IMR-90 (cell line): ENCODE data around the gene MRAP. TPM values are rescaled to one million over a fixed set of nuclear protein-coding genes. Genes with fewer than 3 reads are reported as not detected.

Experiments
- ATAC-seq: fragments of 200-7000 bp; cut with Tn5 transposase; 2 replicates; pipeline ENCODE4 v1.9.1; 2020; ENCODE audit warnings: low read depth, mild to moderate bottlenecking, moderate library complexity
- BruUV-seq: library from RNA; stranded (reverse); fragments of 400-500 nt; replicated peaks from 2 replicates; lab custom pipeline; 2021; lab: Mats Ljungman, UMichigan
- CTCF ChIA-PET: fragments of 300-600 bp; formaldehyde crosslinking; extraction: SDS; loops from one replicate; lab custom pipeline; 2021; ENCODE audit warnings: antibody characterized with exemption; lab: Yijun Ruan, JAX
- POLR2A ChIA-PET: fragments of 300-600 bp; sonication (Branson Sonifier 250); formaldehyde crosslinking; loops from one replicate; lab custom pipeline; 2022; ENCODE audit warnings: antibody characterized with exemption; ENCODE audit not compliant: unreplicated experiment; lab: Charles Lee
- DNase-seq: peaks from one replicate; pipeline ENCODE4 v3.0.0; 2013
- H2AFZ ChIP-seq: replicated peaks from 2 replicates; pipeline ENCODE3; 2013; ENCODE audit warnings: low read length, mild to moderate bottlenecking; ENCODE audit not compliant: poor library complexity
- H2AK5ac ChIP-seq: 2 replicates; pipeline ENCODE4 v1.6.1; 2013; ENCODE audit warnings: low read depth, low read length, inconsistent platforms
- H2AK9ac ChIP-seq: replicated peaks from 2 replicates; pipeline ENCODE3; 2013; ENCODE audit warnings: mild to moderate bottlenecking, low read depth, low read length, moderate library complexity; ENCODE audit not compliant: poor library complexity
- H2BK120ac ChIP-seq: 2 replicates; pipeline ENCODE4 v1.6.1; 2013; ENCODE audit warnings: low read depth, low read length, inconsistent platforms
- H2BK15ac ChIP-seq: 3 replicates; pipeline ENCODE4 v1.6.1; 2013; ENCODE audit warnings: low read depth, low read length, inconsistent platforms
- H2BK20ac ChIP-seq: 2 replicates; pipeline ENCODE4 v1.6.1; 2013; ENCODE audit warnings: low read depth, mild to moderate bottlenecking, inconsistent platforms, low read length, moderate library complexity
- H2BK5ac ChIP-seq: 2 replicates; pipeline ENCODE4 v1.6.1; 2013; ENCODE audit warnings: mild to moderate bottlenecking, low read depth, low read length, inconsistent platforms; ENCODE audit not compliant: poor library complexity, severe bottlenecking
- H3K14ac ChIP-seq: replicated peaks from 2 replicates; pipeline ENCODE4 v1.6.1; 2013; ENCODE audit warnings: low read depth, low read length, inconsistent platforms
- H3K18ac ChIP-seq: 2 replicates; pipeline ENCODE4 v1.6.1; 2013; ENCODE audit warnings: low read depth, low read length, control low read depth
- H3K23ac ChIP-seq: 2 replicates; pipeline ENCODE4 v1.6.1; 2013; ENCODE audit warnings: low read depth, low read length, inconsistent platforms
- H3K27ac ChIP-seq: 2 replicates; pipeline ENCODE4 v1.5.1; 2013; ENCODE audit warnings: mild to moderate bottlenecking, control low read depth, low read length; ENCODE audit not compliant: insufficient read depth
- H3K27me3 ChIP-seq: 2 replicates; pipeline ENCODE4 v1.6.1; 2013; ENCODE audit warnings: low read length; ENCODE audit not compliant: control insufficient read depth, insufficient read depth
- H3K36me3 ChIP-seq: 2 replicates; pipeline ENCODE4 v1.6.1; 2013; ENCODE audit warnings: low read length, mixed read lengths; ENCODE audit not compliant: control insufficient read depth, insufficient read depth
- H3K4ac ChIP-seq: 2 replicates; pipeline ENCODE4 v1.6.1; 2013; ENCODE audit warnings: low read depth, low read length, inconsistent platforms
- H3K4me1 ChIP-seq: 2 replicates; pipeline ENCODE4 v1.6.1; 2013; ENCODE audit warnings: low read length, mixed read lengths; ENCODE audit not compliant: control insufficient read depth, insufficient read depth
- H3K4me2 ChIP-seq: 2 replicates; pipeline ENCODE4 v1.6.1; 2013; ENCODE audit warnings: low read depth, mild to moderate bottlenecking, control low read depth, low read length, moderate library complexity
- H3K4me3 ChIP-seq: 2 replicates; pipeline ENCODE4 v1.5.1; 2013; ENCODE audit warnings: low read depth, mild to moderate bottlenecking, control low read depth, low read length, moderate library complexity; ENCODE audit not compliant: insufficient read depth
- H3K56ac ChIP-seq: 2 replicates; pipeline ENCODE4 v1.6.1; 2013; ENCODE audit warnings: low read length, inconsistent platforms; ENCODE audit not compliant: insufficient read depth; ENCODE audit errors: extremely low read depth
- H3K79me1 ChIP-seq, 2 experiments: 2 replicates each; pipeline ENCODE4 v1.6.1; 2013; ENCODE audit warnings: low read length in 2 of 2, inconsistent platforms in 1 of 2, low read depth in 1 of 2
- H3K9ac ChIP-seq: 2 replicates; pipeline ENCODE4 v1.6.1; 2013; ENCODE audit warnings: low read depth, low read length, control low read depth
- H3K9me1 ChIP-seq: 2 replicates; pipeline ENCODE4 v1.6.1; 2013; ENCODE audit warnings: low read length, inconsistent platforms; ENCODE audit not compliant: insufficient read depth
- H3K9me3 ChIP-seq: 2 replicates; pipeline ENCODE4 v1.6.1; 2013; ENCODE audit warnings: low read length; ENCODE audit not compliant: control insufficient read depth, insufficient read depth
- H4K20me1 ChIP-seq: 2 replicates; pipeline ENCODE4 v1.6.1; 2013; ENCODE audit warnings: low read length, inconsistent platforms; ENCODE audit not compliant: insufficient read depth
- H4K5ac ChIP-seq: 2 replicates; pipeline ENCODE4 v1.6.1; 2013; ENCODE audit warnings: mild to moderate bottlenecking, low read depth, low read length, control low read depth
- H4K8ac ChIP-seq, 2 experiments: 2 replicates each; pipeline ENCODE4 v1.6.1; 2013; ENCODE audit warnings: low read depth in 2 of 2, low read length in 2 of 2, control low read depth in 1 of 2, inconsistent platforms in 1 of 2
- H4K91ac ChIP-seq: 2 replicates; pipeline ENCODE4 v1.6.1; 2013; ENCODE audit warnings: low read depth, low read length, inconsistent platforms; ENCODE audit not compliant: insufficient read depth
- CHD1 ChIP-seq: IDR thresholded peaks from 2 replicates; pipeline ENCODE4 v1.6.1; 2012; ENCODE audit warnings: low read depth, low read length, improper control_type of control experiment
- FOS ChIP-seq: fragments of 150-350 bp; IDR thresholded peaks from 2 replicates; pipeline ENCODE4 v1.6.1; 2016; ENCODE audit warnings: low read depth, low read length
- MAFK ChIP-seq: IDR thresholded peaks from 2 replicates; pipeline ENCODE4 v1.6.1; 2012; ENCODE audit warnings: low read depth, low read length, improper control_type of control experiment
- MXI1 ChIP-seq: IDR thresholded peaks from 2 replicates; pipeline ENCODE4 v1.6.1; 2012; ENCODE audit warnings: low read depth, mild to moderate bottlenecking, low read length, moderate library complexity, borderline replicate concordance
- POLR2A ChIP-seq: IDR thresholded peaks from 2 replicates; pipeline ENCODE4 v1.6.1; 2012; ENCODE audit warnings: mild to moderate bottlenecking, low read depth, low read length
- RFX5 ChIP-seq: IDR thresholded peaks from 2 replicates; pipeline ENCODE4 v1.8.0; 2012; ENCODE audit warnings: low read depth, mild to moderate bottlenecking, low read length, moderate library complexity
- SMC3 ChIP-seq: fragments of 150-350 bp; IDR thresholded peaks from 2 replicates; pipeline ENCODE4 v1.6.1; 2016; ENCODE audit warnings: low read depth, mild to moderate bottlenecking, antibody characterized with exemption, low read length, moderate library complexity
- WGBS, 2 experiments: methylation state at CpG; one replicate each; pipeline versions ENCODE4 v1.1.5 to v1.1.7; 2013; ENCODE audit warnings: missing lambda C conversion rate in 2 of 2; ENCODE audit not compliant: insufficient read length in 1 of 2; ENCODE audit errors: extremely low coverage in 2 of 2; 5-methylcytosine and 5-hydroxymethylcytosine counted together
- dilution Hi-C: fragments of 300-500 bp; cut with HindIII; formaldehyde crosslinking; loops from one replicate; pipeline ENCODE4 v1.14.3; 2018; ENCODE audit warnings: low sequenced_read_pairs; ENCODE audit not compliant: unreplicated experiment
- in situ Hi-C: fragments of 300-500 bp; cut with MboI; formaldehyde crosslinking; loops from 3 replicates; pipeline ENCODE4 v1.14.3; 2019; ENCODE audit warnings: low sequenced_read_pairs, inconsistent platforms, mixed read lengths
- intact Hi-C: fragments of 100-400 bp; cut with micrococcal nuclease; formaldehyde crosslinking; loops from 2 replicates; pipeline ENCODE4 v1.10.0; 2022
- polyA plus RNA-seq, 3 experiments: library from polyadenylated mRNA; depleted of rRNA; stranded (reverse); fragments of >200 nt; gene quantifications; 2 replicates each; pipeline ENCODE4 v1.2.3, GENCODE V29; 2012; ENCODE audit warnings: low replicate concordance in 1 of 3
- total RNA-seq: library from RNA; depleted of rRNA; stranded (reverse); fragments of >200 nt; gene quantifications from 2 replicates; pipeline ENCODE4 v1.2.3, GENCODE V29; 2012

Gene MRAP
- total and polyA plus RNA-seq, 2 of the 4 experiments (the other 2 are of a cell fraction): not detected

DNA sequence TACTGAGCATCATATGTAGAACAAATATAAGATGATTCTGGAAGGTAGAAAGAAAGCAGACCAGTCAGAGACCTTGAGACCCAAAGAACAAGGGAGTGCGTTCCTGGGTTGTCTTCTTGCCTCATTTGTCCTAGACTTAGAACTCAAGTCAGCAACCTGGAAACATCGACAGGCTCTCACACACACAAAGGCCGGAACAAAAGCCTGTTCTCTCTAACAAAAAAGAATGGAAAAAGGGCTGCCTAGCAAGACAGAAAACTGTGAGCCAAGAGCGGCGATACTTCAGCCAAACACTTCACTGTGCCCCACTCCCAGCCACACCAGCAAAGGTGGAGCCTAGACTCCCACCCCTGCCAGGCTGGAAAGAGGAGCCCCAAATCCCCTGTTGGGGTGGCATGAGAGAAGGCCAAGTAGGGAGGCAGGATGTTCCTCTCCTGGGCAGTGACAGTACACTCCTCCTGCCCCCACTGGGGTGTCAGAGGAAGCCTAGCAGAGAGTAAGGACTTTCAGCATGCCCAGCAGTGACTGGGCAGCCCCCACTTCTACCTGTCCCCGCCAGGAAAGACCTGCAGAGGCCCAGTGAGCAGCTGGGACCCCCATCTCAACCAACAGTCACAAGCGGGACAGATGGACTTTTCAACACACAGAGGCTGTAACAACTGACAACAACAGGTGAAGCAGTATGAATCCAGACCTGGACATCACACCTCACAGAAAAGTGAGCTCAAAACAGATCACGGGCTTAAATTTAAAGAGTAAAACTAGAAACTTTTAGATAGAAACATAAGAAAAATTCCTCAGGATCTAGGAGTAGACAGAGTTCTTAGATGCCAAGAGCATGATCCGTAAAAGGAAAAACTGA lies 33.0 kb downstream of the MRAP start (continued):
- TF ChIP-seq RFX5 (no peak), POLR2A (no peak)

DNA sequence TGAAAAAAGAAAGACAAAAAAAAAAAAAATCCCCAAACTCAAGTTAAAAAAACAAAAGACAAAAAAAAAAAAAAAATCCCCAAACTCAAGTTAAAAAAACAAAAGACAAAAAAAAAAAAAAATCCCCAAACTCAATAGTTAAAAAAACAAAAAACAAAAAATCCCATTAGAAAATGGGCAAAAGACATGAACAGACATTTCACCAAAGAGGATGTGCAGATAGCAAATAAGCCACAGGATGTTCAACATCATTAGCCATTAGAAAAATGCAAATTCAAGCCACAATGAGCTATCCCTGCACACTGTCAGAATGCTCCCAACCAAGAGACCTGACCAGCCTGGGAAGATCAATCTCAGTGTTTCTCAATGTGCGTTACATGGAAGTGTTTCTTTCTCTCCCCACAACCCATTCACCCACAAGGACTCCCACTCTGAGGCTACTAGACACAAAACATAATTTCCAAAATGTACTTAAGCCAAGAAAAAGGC lies 33.9 kb downstream of the MRAP start:
- Histone ChIP-seq H3K4me1 (peaks cover 5% of the 10 kb centered on the region; the same call in 1 of the 2 replicates), H3K4me3 (no peak overlapping the region)

More for the DNA sequence above, 33.9 kb downstream of the MRAP start:
- dilution Hi-C loops (no loop called here), in situ Hi-C loops (no loop called here), intact Hi-C loops (no loop called here)
- Histone ChIP-seq H3K9me1 (peaks cover 10% of the 10 kb centered on the region), H3K27ac (no peak overlapping the region), H4K5ac (no peak overlapping the region), H3K27me3 (no peaks in the 10 kb centered on the region), H2AK5ac (no peak overlapping the region), H4K20me1 (no peaks in the 10 kb centered on the region), H2BK120ac (no peak overlapping the region), H4K91ac (no peak overlapping the region), H2BK15ac (no peak overlapping the region), H3K4me2 (no peak overlapping the region), H3K9ac (no peak overlapping the region), H3K14ac (no peak overlapping the region), H3K56ac (no peak overlapping the region), H2BK20ac (no peak overlapping the region), H3K79me1 (peaks cover 2 to 10% of the 10 kb centered on the region in 2 experiments; a peak in 3 of 4 replicates), H2AFZ (no peak overlapping the region), H3K9me3 (no peaks in the 10 kb centered on the region), H3K23ac (no peak overlapping the region), H3K36me3 (peaks cover 47% of the 10 kb centered on the region), H2AK9ac (no peak overlapping the region), H3K18ac (no peak overlapping the region), H2BK5ac (no peak overlapping the region), H4K8ac (no peak overlapping the region), H3K4ac (no peak overlapping the region)
- no TSS peak for BruUV-seq
- ATAC-seq (no peak), DNase-seq (no peak)
- no peak for TF ChIP-seq MAFK
- TF ChIP-seq POLR2A: no peak
- no peak for TF ChIP-seq CHD1
- TF ChIP-seq MXI1: no peak
- no peak for TF ChIP-seq SMC3
- TF ChIP-seq FOS: no peak
- ChIA-PET POLR2A (no interaction called here), CTCF (no interaction called here)
- 100% methylated on average over 1 of the region's 1 CpG; no CpG with 5 or more reads in 1 of the 2 experiments for WGBS, 2 experiments
